HG02943 (cell line): Measurements from ENCODE around the gene DLGAP1.
"Not testable (repeated sequence)": the region's sequence is repeated elsewhere in the genome, so short reads cannot be mapped to it uniquely, and the experiment has no call there.

ENCODE experiments used
- ATAC-seq: cut with Tn5 transposase; IDR thresholded peaks from one replicate; pipeline ENCODE4 v1.9.1; 2021; ENCODE audit warnings: mild to moderate bottlenecking, low read depth, moderate library complexity; ENCODE audit not compliant: unreplicated experiment

Gene DLGAP1

DNA sequence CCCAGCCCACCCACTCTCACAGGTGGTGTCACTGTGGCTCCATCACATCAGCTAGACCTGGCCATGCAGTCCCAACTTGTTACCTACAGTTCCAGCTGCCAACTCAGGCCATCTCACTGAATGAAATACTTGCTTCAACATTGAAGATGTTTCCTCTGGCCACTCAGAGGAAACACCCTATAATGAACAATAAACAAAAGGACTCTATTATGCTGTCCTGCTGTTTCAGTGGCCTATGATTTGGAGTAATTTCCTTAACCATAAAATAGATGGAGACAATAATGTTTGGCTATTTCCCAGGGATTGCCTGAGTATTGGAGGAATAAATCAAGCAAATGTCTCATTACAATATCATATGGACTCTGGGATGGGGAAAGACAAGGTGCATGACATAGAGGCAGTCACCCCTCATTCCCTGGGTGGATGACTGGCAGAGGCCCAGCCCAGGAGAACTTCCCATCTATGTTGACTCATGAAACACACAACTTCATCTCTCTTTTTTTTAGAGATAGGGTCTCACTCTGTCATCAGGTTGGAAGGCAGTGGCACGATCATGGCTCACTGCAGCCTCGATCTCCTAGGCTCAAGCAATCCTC is 870.7 kb downstream of the DLGAP1 start:
- ATAC-seq = no peak

DNA sequence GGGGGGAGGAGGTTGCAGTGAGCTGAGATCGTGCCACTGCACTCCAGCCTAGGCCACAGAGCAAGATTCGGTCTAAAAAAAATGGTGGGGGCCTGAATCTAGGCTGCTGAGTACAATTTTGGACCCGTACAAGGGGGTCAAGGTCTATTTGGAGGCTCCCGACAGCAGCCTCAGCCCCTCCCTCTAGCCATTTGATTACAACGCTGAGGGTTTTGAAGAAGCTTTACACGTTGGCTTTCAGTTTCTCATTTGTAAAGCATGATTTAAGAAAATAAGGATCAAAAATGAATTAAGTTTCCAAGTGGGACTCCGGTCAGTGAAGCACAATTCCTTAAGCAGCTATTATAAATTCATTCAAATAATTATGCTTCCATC is 871.2 kb downstream of the DLGAP1 start:
- no peak for ATAC-seq

DNA sequence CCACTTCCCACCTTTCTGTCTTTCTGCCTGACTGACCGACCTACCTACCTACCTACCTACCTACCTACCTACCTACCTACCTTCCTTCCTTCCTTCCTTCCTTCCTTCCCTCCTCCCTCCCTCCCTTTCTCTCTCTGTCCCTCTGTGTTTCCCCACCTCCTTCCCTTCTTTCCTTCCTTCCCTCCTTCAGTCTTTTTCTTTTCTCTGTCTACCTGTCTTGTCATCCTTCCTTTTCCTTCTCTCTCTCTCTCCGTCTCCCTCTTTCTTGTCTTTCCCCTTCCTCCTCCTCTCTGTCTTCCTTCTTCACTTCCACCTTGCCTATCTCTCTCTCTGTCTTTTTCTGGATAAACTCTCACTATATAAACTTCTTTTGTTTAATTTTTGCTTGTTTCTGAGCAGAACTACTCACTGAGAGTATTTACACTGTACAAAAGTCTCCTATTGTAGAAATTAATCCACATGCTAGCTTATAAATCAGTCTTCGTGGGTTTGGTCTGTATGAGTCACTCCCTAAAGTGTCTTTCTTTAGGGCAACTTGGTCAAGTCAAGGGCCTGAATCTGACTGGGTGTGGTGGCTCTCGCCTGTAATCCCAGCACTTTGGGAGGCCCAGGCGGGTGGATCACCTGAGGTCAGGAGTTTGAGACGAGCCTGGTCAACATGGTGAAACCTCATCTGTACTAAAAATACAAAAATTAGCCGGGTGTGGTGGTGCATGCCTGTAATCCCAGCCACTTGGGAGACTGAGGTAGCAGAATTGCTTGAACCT is 871.8 kb downstream of the DLGAP1 start:
- ATAC-seq = not testable (repeated sequence)

DNA sequence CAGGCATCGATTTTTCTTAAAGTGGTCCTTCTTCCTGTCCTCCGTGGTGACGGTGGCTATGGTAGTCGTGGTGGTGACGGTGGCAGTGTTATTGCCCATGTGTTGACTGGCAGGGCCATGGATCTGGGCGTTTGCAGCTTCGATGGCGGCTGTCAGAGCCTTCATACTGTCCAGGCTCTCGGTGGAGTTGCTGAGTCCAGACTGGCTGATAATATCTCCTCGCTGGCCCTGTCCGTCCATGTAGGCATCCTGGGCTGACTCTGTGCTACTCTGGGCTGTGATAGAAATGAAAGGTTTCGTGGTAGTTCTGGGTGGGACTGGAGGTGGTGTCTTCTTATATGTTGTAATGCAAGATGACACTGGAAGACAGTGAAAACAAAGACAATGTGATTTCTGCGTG is 873.2 kb downstream of the DLGAP1 start:
- ATAC-seq = no peak

DNA sequence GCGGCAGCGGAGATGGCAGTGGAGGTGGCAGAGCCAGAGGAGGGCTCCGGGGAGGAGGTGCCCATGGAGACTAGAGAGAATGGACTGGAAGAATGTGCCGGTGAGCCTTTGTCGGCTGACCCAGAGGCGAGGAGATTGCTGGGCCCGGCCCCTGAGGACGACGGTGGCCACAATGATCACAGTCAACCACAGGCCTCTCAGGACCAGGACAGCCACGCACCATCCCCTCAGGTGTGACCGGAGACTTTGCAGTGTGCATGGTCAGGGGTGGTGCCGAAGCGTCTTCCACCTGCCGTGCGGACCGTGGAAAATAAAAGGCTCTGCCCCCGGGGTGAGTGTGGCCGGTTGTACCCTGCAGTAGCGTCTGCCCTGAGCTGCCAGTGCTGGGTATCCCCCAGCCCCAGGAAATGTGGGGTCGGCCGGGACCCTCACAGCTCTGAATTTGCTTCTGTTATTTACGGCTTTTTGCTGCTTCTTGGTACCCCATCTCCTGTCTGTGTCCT is 874.5 kb downstream of the DLGAP1 start:
- not testable (repeated sequence) for ATAC-seq

DNA sequence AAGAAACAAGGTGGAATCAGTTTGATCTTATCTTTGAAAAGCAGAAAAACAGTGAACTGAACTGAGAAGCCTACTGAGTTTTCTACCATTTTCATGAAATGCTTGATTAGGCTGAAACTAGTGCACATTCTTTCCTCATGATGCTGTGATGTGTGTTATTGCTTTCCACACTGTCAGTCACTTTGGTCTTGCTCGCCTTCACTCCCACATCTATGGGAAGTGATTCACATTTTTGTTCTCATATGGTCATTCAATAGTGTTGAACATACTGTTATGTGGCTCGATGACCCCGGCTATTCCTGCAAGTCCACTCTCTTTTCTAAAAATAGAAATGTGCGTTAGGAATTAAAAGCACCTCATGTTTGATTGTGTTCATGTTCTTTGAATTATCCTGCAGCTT is 875.4 kb downstream of the DLGAP1 start:
- ATAC-seq = no peak

DNA sequence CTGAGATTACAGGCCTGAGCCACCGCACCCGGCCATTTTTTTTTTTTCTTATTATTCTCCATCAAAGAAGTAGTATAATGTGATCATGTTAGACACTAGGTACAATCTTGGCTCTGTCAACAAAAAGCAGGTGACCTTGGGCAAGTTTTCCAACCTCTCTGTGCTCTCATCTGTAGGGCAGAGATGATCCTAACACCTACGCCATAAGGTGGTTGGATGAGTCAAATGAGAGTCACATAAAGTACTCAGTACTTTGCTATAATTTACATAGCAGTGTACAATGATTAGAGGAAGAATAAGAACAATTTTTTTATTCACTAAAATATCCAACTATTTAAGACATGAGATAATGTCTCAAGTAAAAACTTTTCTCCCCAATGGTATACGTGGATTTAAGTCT is 876.5 kb downstream of the DLGAP1 start:
- ATAC-seq = no peak

DNA sequence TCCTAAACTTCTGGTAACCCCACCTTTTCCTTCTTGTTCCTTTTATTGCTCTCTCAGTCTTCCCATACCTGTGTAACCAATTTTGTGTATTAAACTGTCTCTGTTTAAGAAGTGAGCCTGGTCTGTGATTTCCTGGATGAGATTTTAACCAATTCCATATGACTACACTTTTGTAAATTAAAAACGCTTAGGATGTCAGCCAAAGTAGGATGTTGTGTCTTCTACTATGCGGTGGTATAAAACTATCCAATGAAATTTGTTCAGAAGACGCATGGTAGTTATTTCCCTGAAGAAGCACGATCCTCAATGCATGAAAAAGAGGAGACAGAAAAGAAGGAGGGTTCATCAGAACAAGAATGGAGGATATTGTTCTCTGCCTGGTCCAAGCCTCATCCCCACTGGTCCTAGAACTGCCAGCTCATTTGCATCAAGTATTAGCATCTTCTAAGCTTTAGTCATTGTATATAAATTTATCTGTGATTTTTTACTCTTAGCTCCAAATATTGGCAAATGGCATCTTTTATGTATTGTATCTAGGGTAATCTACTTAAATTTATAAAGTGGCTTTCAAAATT is 877.7 kb downstream of the DLGAP1 start:
- ATAC-seq = no peak

DNA sequence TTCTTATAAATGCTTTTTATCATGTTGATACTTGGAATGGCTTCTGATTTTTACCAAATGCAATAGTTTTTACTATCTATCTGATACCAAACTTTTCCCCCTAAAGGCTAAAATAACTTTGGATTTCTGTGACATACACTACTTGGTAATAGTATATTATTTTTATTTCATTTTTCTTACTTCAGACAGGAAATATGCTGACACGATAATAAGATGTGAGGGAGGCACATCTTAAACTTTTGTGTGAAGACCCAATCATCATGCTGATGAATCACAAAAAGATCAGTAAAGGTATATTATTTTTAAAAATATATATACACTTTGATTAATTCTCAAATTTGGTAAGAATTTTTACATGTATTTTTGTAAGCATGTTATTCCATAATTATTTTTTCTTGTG is 882.3 kb downstream of the DLGAP1 start:
- ATAC-seq = no peak

DNA sequence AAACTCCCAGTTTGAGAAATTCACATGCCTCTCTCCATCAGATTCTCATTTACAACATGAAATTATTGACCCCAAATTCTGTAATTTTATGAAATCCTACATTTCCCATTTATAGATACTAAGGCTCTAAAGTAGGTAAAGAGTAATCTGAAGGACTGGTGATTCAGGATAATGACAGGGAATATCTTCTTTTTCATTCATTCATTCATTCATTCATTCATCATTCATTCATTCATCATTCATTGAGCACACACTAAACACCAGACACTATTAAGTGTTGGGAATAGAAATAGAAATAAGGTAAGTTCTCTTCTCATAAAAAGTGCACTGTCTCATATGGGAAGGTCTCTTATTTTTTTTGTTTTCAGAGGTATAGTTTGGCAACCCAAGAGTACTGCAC is 888.3 kb downstream of the DLGAP1 start:
- no peak for ATAC-seq

DNA sequence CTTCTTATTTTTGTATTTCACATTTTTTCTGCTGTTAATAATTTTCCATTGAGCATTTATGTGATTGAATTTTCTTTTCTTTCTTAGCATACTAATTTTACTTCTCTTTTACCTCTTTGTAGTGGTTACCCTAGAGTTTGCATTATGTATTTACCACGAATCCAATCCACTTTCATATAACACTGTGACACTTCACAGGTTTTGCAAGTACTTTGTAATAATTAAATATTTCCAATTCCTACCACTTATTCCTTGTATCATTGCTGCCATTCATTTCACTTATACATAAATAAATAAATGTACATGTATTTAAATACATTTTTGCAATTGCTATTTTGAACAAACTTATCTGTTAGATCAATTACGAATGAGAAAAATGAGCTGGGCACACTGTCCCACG is 894.4 kb downstream of the DLGAP1 start:
- no peak for ATAC-seq

DNA sequence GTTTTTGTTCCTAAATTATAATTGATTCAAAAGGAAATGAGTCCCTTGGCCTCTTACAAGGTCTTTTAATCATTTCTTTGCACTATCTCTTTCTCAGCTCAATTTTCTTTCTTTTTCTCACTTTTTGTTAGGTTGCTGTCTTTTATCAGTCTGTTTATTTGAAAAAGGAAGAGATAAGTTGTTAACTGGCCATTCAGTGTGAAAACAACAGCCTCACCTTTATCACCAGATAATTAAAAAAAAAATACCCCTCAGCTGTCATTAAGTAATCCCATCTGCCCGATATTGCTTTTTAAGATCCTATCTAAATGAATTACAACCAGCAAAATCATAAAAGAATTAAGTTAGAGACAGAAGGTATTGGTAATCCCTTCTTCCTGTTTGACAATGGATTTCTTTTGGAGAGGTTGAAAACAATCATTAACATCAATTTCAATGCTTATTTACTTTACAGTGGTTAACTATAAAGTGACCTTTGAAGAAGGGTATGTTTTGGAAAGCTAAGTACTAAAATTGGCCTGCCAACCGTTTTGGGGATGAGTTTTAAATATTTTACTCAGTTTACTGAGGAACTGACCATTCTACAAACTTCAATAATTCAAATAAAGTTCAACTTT is 900.2 kb downstream of the DLGAP1 start:
- no peak for ATAC-seq

DNA sequence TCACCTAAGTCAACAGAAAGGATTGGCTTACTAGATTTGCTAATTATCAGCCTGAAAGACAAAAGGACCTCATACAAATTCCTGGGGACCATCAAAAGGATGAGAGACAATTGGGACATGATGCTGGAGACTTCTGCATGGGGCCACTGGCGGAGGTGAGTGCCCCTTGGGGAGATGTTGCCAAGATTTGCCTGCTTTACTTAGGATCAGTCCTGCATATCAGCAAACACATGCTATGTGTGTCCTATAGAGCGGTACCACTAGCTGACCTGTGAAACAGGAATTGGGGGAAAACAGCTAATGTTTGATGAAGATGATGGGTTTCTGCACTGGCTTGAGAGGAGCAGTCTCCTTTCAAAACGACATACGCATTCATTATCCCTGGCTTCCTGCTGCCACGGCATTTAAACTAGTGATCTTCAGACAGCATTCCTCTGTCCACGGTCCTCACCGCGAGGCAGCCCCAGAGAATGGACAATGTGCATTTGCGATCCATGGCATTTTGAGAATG is 901.0 kb downstream of the DLGAP1 start:
- ATAC-seq = no peak

DNA sequence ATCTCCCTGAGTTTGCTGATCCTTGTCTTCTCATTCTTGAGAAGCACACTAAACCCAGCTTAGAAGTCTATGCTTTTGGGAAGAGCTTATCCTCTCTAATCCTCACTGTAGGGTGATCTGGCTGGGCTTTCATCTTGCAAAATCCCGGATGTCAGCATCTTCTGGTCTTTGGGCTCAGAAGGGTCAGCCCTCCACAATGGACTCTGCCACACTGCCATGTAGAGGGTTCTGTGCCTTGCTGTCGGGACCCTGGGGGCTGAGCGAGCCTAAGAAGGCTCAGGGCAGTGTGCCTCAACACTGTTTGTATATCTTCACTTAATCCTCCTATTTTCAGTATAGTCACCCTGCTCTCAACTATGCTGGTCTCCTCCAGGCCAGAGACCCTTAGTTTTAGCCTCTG is 902.8 kb downstream of the DLGAP1 start:
- no peak for ATAC-seq

DNA sequence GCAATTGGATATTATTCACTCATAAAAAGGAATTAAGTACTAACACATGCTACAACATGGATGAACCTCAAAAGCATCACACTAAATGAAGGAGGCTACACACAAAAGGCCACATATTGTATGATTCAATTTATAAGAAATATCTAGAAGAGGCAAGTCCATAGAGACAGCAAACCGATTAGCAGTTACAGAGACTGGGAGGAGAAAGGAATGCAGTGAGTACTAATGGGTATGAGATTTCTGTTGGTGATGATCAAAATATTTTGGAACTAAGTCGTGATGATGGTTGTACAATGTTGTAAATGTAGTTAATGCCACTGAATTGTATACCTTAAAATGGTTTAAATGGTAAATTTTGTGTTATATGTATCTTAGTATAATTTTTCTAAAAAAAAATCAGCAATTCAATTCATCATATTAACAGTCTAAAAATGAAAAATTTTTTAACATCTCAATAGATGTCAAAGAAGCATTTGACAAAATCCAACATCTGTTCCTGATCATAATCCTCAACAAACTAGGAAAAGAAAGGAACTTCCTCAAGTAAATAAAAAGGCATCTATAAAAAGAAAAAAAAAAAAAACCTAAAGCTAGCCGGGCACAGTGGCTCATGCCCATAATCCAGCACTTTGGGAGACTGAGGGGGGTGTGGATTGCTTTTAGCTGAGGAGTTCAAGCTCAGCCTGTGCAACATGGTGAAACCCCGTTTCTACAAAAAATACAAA is 907.1 kb downstream of the DLGAP1 start:
- ATAC-seq = no peak

DNA sequence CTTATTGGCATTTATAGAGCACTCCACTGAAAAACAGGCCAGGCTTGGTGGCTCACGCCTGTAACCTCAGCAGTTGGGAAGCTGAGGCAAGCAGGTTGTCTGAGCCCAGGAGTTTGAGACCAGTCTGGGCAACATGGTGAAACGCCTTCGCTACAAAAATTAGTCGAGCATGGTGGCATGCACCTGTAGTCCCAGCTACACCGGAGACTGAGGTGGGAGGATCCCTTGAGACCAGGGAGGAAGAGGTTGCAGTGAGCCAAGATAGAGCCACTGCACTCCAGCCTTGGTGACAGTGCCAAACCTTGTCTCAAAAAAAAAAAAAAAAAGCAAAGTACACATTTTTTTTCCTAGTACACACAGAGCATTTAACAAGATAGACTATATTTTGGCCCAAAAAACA is 909.0 kb downstream of the DLGAP1 start:
- ATAC-seq = no peak

DNA sequence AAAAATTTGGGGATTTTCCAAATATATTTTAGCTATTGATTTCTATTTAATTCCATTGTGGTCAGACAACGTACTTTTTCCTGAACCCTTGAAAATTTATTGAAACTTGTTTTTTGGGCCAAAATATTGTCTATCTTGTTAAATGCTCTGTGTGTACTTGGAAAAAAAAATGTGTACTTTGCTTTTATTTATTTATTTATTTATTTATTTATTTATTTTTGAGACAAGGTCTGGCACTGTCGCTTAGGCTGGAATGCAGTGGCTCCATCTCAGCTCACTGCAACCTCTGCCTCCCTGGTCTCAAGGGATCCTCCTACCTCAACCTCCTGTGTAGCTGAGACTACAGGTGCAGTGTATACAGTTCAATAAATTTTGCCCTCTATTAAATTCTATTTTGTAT is 910.6 kb downstream of the DLGAP1 start:
- ATAC-seq = no peak

DNA sequence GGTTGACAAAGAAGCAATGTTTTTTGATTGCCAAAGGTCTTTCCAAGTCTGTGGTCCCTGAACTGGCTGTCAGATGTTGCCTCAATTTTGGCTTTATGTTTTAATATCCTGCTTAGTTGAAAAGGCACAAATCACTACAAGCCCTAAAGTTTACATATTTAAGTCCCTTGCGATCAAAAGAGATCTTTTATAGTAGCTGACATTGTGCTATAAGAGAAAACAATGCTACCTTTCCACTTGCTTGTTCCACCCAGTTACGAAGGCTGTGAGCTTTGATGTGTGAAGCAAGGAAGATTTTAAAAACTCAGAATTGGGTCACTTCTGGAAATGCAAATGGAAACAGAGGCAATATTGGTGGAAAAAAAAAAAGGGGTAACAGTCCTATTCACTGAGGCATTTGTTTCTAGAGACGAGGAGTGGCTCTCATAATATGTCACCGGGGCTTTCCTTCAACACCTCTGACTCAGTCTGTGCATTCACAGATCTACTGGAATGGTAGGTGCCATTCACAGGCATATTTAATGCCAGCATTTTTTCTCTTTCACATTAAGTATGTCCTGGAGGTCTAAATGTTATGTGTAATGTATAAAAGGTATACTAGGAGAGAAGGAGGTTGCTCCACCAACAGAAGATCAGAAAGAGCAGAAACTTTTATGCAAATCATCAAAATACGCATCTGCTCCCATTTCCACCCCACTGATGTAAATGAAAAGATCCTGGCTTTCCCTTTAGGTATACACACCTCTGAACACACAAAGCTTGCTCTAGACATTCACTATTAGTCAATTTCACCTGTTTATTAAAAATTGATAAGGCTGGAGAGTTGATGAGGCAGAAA is 913.3 kb downstream of the DLGAP1 start:
- ATAC-seq = no peak

DNA sequence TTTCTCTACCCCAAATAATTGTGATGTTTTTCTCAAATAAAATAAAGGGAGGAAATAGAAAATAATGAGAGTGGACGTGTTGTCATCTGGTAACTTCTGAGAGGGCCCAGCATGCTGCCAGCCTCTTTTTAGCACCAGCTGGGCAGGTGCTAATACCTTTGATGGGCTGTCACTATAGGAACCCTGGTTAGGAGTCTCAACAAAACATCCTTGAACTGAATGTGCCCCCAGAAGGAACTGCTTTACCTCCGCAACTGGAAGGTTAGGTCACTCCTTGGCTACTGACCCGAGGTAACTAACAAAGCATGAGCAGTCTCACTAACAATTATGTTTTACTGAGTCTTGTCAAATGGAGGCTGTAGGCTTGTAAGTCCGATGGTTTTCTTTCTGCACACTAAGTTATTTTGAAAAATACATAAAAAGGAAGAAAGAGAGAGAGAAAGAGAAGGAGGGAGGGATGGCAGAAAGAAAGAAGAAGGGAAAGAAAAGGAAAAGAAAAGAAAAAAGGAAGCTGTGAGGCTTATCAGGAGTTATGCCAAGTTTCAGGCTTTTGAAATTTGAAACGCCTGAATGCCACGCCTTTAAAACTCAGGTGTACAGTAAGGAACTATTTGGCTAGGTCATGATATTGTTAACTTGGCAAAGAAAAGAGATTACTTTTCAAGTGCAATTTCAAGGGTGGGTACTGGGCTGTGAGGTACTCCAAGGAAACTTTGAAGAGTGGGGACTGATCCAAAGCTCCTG is 914.1 kb downstream of the DLGAP1 start:
- no peak for ATAC-seq
